OCI-LY1 (cell line): ENCODE data around the gene MAGI1.

Experiments used
- CTCF ChIP-seq: fragments of 200-600 bp; sonication (generic), shearing (Covaris generic); IDR thresholded peaks from 2 replicates; pipeline ENCODE4 v1.5.1; 2017; ENCODE audit warnings: mild to moderate bottlenecking, antibody characterized with exemption, low read length, moderate library complexity, mixed read lengths
- EZH2 ChIP-seq: fragments of 200-600 bp; sonication (generic), shearing (Covaris generic); IDR thresholded peaks from 2 replicates; pipeline ENCODE4 v1.8.0; 2017; ENCODE audit warnings: borderline replicate concordance, mixed run types, mild to moderate bottlenecking, antibody characterized with exemption, low read length, moderate library complexity, mixed read lengths

- TF ChIP-seq CTCF (no peak), EZH2 (no peak)
These were observed 725.1 kb downstream of the MAGI1 start for GRCh38 chr3:65313666-65314065.
